Panc1 (cell line): ENCODE data around the gene ZNF407. TPM values are rescaled to one million over a fixed set of nuclear protein-coding genes. Genes with fewer than 3 reads are reported as not detected.

Experiments
- ATAC-seq: fragments of 200-7000 bp; cut with Tn5 transposase; 2 replicates; pipeline ENCODE4 v1.9.1; 2020; ENCODE audit warnings: mild to moderate bottlenecking, moderate library complexity
- BruUV-seq: library from RNA; stranded (reverse); fragments of 400-500 nt; replicated peaks from 2 replicates; lab custom pipeline; 2021; lab: Mats Ljungman, UMichigan
- CTCF ChIA-PET: fragments of 300-600 bp; sonication (Branson Sonifier 250); formaldehyde crosslinking; loops from one replicate; lab custom pipeline; 2022; ENCODE audit warnings: antibody characterized with exemption; lab: Charles Lee
- POLR2A ChIA-PET: fragments of 300-600 bp; sonication (Branson Sonifier 250); formaldehyde crosslinking; loops from one replicate; lab custom pipeline; 2022; ENCODE audit warnings: antibody characterized with exemption; lab: Charles Lee
- DNase-seq: peaks from one replicate; pipeline ENCODE4 v3.0.0-alpha.2; 2010; ENCODE audit warnings: low read depth, low spot score
- H3K27ac ChIP-seq: 2 replicates; pipeline ENCODE4 v1.5.1; 2011; ENCODE audit warnings: mild to moderate bottlenecking, low read length, inconsistent platforms
- H3K27me3 ChIP-seq: fragments of 200-500 bp; sonication (Bioruptor generic); 2 replicates; pipeline ENCODE4 v1.6.0; 2014; ENCODE audit warnings: low read length, inconsistent platforms; ENCODE audit not compliant: control insufficient read depth, insufficient read depth
- H3K36me3 ChIP-seq: fragments of 200-500 bp; sonication (Bioruptor generic); 2 replicates; pipeline ENCODE4 v1.5.1; 2014; ENCODE audit warnings: inconsistent platforms, mild to moderate bottlenecking, low read length, moderate library complexity; ENCODE audit not compliant: control insufficient read depth, insufficient read depth
- H3K4me1 ChIP-seq: 2 replicates; pipeline ENCODE4 v1.5.1; 2011; ENCODE audit warnings: inconsistent platforms, mild to moderate bottlenecking, low read length, moderate library complexity; ENCODE audit not compliant: control insufficient read depth, insufficient read depth
- H3K4me3 ChIP-seq, 2 experiments: 2 replicates each; pipeline ENCODE4 v1.5.1; 2011 to 2012; ENCODE audit warnings: low read depth in 2 of 2, low read length in 2 of 2, mild to moderate bottlenecking in 2 of 2, inconsistent platforms in 1 of 2, moderate library complexity in 1 of 2
- H3K9me3 ChIP-seq: fragments of 200-500 bp; sonication (Bioruptor generic); 2 replicates; pipeline ENCODE4 v1.5.1; 2014; ENCODE audit warnings: low read depth, mild to moderate bottlenecking, inconsistent platforms, low read length, moderate library complexity; ENCODE audit not compliant: control insufficient read depth, insufficient read depth
- CTCF ChIP-seq: fragments of 450-650 bp; IDR thresholded peaks from 2 replicates; pipeline ENCODE4 v1.5.1; 2017; ENCODE audit warnings: mild to moderate bottlenecking
- POLR2AphosphoS5 ChIP-seq: IDR thresholded peaks from 2 replicates; pipeline ENCODE4 v1.6.1; 2012; ENCODE audit warnings: mild to moderate bottlenecking, low read depth, low read length, moderate library complexity
- REST ChIP-seq, 2 experiments: IDR thresholded peaks; 2 replicates each; pipeline ENCODE4 v1.6.1; 2011 to 2012; ENCODE audit warnings: low read depth in 2 of 2, control low read depth in 1 of 2, low read length in 1 of 2, mild to moderate bottlenecking in 1 of 2, moderate library complexity in 1 of 2; ENCODE audit not compliant: insufficient read depth in 1 of 2
- SIN3A ChIP-seq: IDR thresholded peaks from 2 replicates; pipeline ENCODE4 v1.6.1; 2012; ENCODE audit warnings: low read depth, mild to moderate bottlenecking, low read length, moderate library complexity, borderline replicate concordance; ENCODE audit not compliant: insufficient read depth
- TCF7L2 ChIP-seq: IDR thresholded peaks from 2 replicates; pipeline ENCODE4 v1.6.1; 2011; ENCODE audit warnings: mild to moderate bottlenecking, low read depth, low read length, inconsistent platforms
- in situ Hi-C: cut with HindIII; loops from 2 replicates; pipeline ENCODE4 v1.10.0; 2016; ENCODE audit warnings: low sequenced_read_pairs, low pct_unique_long_range_greater_than_20kb
- intact Hi-C: fragments of 100-400 bp; cut with micrococcal nuclease; formaldehyde crosslinking; loops from one replicate; pipeline ENCODE4 v1.10.0; 2022; ENCODE audit not compliant: unreplicated experiment
- total RNA-seq: library from RNA; stranded (reverse); gene quantifications from one replicate; pipeline ENCODE4 v1.2.1, GENCODE V29; 2021; ENCODE audit not compliant: unreplicated experiment

Gene ZNF407
- total RNA-seq, 1 experiment from 2014 or later = 16.8 TPM

DNA sequence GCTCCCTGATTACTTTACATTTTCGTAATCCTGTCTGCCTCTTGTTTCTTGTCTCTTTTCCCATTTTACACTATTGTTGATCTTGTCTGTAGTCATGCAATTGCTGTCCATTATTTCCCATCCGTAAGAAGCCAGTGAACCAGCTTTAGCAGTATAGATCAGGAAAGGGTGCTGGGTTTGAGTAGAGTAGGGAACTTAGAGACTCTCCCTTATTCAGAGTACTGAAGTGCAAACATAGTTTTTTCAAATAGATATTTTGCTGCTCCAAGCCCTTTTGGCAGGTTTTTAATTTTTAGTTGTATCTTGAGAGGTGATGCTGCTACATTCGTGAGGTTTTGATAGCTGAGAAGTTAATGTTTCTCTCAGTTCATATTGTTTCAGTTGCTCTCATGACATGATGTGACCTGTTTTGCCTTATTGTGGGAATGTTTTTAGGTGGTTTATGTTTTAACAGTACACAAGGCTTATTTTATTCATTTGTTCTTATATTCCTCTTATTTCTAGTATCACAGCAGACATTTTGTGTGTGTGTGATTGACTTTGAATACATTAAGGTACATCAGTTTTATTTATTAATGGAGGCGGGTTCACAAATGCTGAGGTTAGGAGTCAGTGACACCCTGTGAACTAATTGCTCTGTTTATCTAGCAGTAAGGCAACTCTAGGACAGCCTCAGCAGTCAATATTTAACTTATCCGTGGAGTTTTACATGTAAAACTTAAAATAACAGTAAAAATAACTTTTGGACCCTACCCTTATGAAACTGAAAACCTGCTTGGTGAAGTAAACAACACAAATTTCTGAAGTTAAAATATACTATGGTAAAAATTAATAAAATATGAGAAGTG lies 118.4 kb downstream of the ZNF407 start:
- POLR2A ChIA-PET = no interaction called here
- BruUV-seq = no TSS peak
- intact Hi-C loops = no loop called here
- ATAC-seq = no peak
- no peaks in the 10 kb centered on the region for H3K27me3 ChIP-seq
- H3K36me3 ChIP-seq = no peaks in the 10 kb centered on the region
- in situ Hi-C loops = no loop called here
- no peaks in the 10 kb centered on the region for H3K9me3 ChIP-seq
- TF ChIP-seq CTCF = no peak
- no peak for TF ChIP-seq REST (IDR thresholded peaks at IDR 0.05; ENCODE audit: insufficient read depth in 1 of 2, low read depth in 2 of 2, low read length in 1 of 2)
- no peak for TF ChIP-seq SIN3A
- TF ChIP-seq TCF7L2 = no peak
- no peak for TF ChIP-seq POLR2AphosphoS5
- no peak overlapping the region for H3K27ac ChIP-seq
- DNase-seq = no peak
- H3K4me1 ChIP-seq = no peaks in the 10 kb centered on the region
- no peak overlapping the region for H3K4me3 ChIP-seq
- CTCF ChIA-PET = interaction anchor here (0.6 kb wide), 1 partner anchor 264 kb away, joined by 3 read pairs; no protein-coding TSS in a partner anchor

DNA sequence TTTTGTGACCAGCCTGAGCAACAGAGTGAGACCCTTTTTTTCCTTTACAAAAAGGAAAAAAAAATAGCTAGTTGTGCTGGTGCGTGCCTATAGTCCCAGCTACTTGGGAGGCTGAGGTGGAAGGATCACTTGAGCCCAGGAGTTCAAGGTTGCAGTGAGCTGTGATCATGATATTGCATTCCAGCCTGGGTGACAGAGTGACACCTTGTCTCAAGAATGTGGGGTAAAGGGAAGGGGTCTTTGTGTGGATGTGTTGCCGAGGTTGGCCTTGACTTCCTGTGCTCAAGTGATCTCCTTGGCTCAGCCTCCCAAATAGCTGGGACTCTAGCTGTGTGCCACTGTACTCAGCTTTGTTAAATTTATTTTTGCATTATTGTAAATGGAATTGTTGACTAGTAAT lies 120.6 kb downstream of the ZNF407 start:
- ChIA-PET CTCF (interaction anchor here (0.6 to 0.7 kb wide), 2 partner anchors 10 to 254 kb away, joined by 5 to 18 read pairs; no protein-coding TSS in a partner anchor), POLR2A (interaction anchor here (0.6 kb wide), 1 partner anchor 13 kb away, joined by 3 read pairs; no protein-coding TSS in a partner anchor)
- no peaks in the 10 kb centered on the region for H3K4me1 ChIP-seq
- H3K9me3 ChIP-seq = no peaks in the 10 kb centered on the region
- H3K27ac ChIP-seq = no peak overlapping the region
- TF ChIP-seq CTCF (no peak), REST (IDR thresholded peaks at IDR 0.05; ENCODE audit: insufficient read depth in 1 of 2, low read depth in 2 of 2, low read length in 1 of 2) (no peak), SIN3A (no peak), POLR2AphosphoS5 (no peak), TCF7L2 (no peak)
- intact Hi-C loops = no loop called here
- H3K27me3 ChIP-seq = no peaks in the 10 kb centered on the region
- in situ Hi-C loops = no loop called here
- ATAC-seq (no peak), DNase-seq (no peak)
- BruUV-seq = no TSS peak
- no peaks in the 10 kb centered on the region for H3K36me3 ChIP-seq
- no peak overlapping the region for H3K4me3 ChIP-seq
